Measurements from ENCODE around the gene LRP1B.
"Not testable (repeated sequence)": the region's sequence is repeated elsewhere in the genome, so short reads cannot be mapped to it uniquely, and the experiment has no call there.

Gene LRP1B

DNA sequence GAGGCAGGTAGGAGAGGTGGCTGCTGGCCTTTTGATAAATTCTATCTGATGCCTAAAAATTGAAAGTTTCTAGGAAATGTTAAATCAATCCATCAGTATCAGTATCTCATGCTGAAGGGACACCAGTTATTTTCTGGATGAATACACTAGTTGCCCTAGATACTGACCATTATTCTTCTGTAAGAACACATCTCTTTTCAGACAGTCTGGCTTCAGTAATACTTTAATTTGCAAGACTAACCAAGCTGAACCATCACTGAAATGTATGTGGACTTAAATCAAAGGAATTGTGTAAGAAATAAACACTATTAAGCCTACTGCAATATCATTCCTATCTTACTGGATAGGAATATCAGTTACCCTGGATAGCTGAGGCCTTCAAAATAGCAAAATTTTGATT lies 1546.3 kb downstream of the LRP1B start:
- no peak for DNase-seq (ENCODE audit: low spot score)
- FAIRE-seq: no peak

DNA sequence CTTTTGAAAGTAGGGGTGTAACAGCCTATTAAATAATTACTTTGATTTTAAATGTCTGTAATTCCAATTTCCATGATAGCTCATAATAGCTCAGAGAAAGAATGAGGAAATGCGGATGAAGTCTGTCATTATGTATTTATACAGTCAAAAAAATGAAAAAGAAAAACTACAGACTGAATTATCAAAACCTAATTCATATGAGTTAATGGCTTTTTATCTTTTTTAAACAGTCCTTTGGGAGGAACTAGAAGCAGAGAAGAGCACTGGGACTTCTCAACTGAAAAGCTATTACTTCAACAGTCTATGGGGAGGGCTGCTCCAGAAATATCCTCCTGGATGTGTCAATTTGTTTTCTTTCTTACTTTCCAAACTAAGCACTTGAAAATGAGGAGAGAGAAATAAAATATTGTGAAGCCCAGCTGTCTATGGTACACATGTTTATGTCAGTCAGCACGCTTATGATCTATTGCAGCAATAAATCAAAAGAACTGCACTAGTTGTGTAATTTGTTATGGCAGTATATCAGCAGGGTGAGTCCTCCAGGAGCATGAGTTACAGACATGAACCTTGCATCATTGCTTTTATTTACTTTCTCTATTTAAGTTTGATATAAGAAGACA lies 1550.2 kb downstream of the LRP1B start:
- FAIRE-seq (no peak), DNase-seq (ENCODE audit: low spot score) (no peak)

GRCh38 chr2:140577453-140577852 lies 1553.4 kb downstream of the LRP1B start:
- FAIRE-seq (no peak), DNase-seq (ENCODE audit: low spot score) (no peak)

DNA sequence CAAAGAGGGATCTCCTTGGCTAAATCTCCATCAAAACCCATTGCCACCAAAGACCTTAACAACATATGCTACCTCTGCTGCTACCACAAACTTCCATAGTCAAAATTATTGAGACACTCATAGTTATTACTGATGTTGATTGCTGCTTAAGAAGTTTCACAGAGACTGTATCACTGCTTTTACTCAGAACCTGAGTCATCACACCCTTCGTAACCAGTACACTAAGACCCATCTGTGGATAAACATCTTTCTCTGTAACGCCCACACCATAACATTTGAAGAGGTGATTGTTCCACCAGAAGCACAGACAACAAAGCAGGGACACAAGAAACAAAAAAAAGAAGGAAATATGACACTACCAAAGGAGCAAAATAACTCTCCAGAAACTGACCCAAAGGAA lies 1563.1 kb downstream of the LRP1B start:
- no peak for FAIRE-seq
- no peak for DNase-seq (ENCODE audit: low spot score)

DNA sequence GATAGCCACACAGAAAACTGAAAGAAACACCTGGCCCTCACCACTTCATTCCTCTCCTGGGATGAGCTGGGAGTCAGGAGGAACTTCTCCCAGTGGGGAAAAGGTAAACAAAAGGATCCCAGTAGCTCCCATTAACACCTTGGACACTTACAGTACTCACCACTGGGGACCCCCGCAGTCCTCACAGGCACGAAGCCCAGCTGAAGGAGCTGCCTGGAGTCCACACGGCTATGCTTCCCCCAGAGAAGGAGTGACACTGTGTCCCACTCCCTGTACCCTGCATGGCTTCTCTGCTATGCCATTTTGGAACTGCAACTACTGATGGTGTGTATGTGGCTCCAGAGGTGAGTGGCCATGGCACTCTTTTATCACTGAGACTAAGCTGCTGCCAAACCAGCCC lies 1565.1 kb downstream of the LRP1B start:
- DNase-seq (ENCODE audit: low spot score): no peak

DNA sequence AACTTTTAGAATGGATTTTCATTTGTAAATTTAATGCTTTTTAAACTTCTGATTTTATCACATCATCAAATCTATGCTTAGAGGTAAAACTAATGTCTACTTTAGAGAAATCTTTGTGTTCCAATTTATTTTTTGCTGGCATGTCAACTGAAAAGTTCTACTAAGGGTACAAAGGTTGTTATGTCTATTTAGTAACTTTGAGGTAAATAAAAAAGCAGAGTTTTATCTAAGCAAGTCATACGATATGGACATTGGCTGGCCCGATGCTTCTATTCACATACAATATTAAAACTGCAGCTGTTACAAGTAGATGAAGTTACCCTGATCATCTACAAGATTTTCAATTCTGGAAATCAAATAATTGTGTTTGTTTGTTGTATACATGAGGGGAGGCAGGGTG lies 1575.1 kb downstream of the LRP1B start:
- FAIRE-seq: no peak

More for the DNA sequence above, 1565.1 kb downstream of the LRP1B start:
- FAIRE-seq: no peak

DNA sequence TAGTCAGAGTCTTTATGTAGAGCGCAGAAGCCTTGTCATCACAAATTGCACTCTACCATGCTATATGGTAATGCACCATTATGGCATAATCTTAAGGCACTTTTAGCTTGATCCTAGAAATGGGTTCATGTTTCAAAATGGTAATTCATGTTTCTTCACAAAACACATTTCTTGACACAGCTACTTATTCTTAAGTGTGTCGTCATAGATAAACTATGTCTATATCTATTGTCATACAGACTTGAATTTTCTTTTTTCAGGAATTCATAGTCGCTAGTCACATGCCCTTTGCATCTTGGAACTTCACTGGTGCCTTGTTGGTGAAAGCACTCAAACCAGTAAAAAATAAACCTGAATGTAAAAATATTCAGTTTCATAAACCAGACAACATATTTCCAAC lies 1578.2 kb downstream of the LRP1B start:
- FAIRE-seq: no peak
- no peak for DNase-seq (ENCODE audit: low spot score)

More for the DNA sequence above, 1575.1 kb downstream of the LRP1B start:
- DNase-seq (ENCODE audit: low spot score): no peak

- DNase-seq (ENCODE audit: low spot score) (no peak), FAIRE-seq (no peak)
Measured at GRCh38 chr2:140551287-140551686, 1579.5 kb downstream of the LRP1B start.

DNA sequence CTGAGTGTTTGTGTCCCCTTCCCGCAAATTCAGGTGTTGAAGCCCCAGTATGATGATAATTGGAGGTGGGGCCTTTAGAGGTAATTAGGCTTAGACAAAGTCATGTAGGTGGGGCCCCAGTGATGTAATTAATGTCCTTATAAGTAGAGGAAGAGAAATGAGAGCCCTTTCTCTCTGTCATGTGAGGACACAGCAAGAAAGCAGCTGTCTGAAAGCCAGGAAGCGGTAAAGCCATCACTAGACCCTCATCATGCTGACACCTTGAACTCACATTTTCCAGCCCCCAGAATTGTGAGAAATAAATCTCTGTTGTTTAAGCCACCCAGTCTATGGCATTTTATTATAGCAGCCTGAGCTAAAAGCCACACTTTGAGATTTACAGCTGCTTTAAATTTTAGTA lies 1580.0 kb downstream of the LRP1B start:
- no peak for FAIRE-seq
- no peak for DNase-seq (ENCODE audit: low spot score)

DNA sequence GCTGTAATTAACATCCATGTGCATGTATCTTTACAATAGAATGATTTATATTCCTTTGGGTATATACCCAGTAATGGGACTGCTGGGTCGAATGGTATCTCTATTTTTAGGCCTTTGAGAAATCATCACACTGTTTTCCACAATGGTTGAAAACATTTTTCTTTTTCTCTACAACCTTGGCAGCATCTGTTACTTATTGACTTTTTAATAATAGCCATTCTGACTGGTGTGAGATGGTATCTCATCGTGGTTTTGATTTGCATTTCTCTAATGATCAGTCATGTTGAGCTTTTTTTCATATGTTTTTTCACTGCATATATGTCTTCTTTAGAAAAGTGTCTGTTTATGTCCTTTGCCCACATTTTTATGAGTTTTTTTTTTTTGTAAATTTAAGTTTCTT lies 1586.0 kb downstream of the LRP1B start:
- DNase-seq (ENCODE audit: low spot score); FAIRE-seq: not testable (repeated sequence)

DNA sequence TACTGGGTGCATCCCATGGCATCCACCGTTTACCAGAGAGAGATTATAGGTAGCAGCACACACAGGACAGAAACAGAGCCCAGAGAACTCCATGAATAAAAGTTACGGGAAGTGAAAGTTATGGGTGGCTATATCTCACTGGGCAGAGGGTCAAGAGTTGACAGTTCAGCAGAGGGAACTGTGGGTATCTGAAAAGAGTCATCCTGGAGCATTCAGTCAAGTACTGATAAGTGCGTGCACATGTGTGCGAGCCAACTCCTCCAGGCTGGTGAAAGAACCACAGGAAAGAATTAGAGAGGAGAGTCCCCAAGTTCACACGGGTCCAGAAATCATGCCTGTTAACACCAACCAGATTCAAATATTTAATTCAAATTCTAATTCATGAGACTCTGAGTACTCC lies 1588.2 kb downstream of the LRP1B start:
- DNase-seq (ENCODE audit: low spot score): no peak
- no peak for FAIRE-seq

- FAIRE-seq (no peak), DNase-seq (ENCODE audit: low spot score) (no peak)
Measured at GRCh38 chr2:140539242-140539875, 1591.5 kb downstream of the LRP1B start.

GRCh38 chr2:140529706-140530105 lies 1601.1 kb downstream of the LRP1B start:
- DNase-seq (ENCODE audit: low spot score) (no peak), FAIRE-seq (no peak)

DNA sequence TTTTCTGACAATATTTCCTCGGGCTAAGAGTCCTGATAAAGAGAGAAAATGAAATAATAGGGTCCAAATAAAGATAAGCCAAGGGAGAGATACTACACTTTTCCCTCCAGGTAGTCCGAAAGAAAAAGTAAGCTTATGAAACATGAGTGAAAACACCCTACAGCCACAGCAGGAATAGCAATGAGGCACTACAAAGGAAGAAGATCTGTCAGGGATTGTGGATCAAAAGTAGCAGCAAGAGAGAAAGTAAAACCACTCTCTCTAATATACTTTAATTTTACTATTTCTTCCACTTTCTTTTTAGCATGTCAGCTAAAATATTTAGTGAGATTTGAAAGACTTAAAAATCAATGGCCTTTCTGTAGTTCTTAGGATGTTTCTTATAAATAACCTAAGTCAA lies 1601.8 kb downstream of the LRP1B start:
- FAIRE-seq: no peak
- DNase-seq (ENCODE audit: low spot score): no peak

GRCh38 chr2:140526575-140526974 lies 1604.2 kb downstream of the LRP1B start:
- FAIRE-seq (peak; percentile 48), DNase-seq (ENCODE audit: low spot score) (peak; percentile 77)

DNA sequence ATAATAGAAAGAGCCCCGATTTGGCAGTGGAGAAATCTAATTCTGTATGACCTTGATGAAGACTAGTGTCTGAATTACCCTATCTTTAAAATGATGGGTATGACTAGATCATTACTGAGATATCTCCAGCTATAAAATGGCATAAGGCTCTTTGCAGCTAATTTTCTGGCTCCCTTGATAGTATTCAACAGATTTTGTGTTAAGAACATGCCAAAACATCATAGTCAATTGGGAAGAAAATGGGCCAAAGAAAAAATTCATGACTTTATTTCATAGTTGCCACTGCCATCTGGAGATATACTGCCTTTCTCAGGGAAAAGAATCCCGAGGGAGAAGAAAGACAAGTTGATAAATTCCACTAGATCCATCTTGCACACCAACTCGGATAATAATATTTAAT lies 1618.7 kb downstream of the LRP1B start:
- DNase-seq (ENCODE audit: low spot score): no peak
- no peak for FAIRE-seq

GRCh38 chr2:140509765-140510164 lies 1621.1 kb downstream of the LRP1B start:
- DNase-seq (ENCODE audit: low spot score) (no peak), FAIRE-seq (no peak)

- DNase-seq (ENCODE audit: low spot score): no peak
- no peak for FAIRE-seq
Measured at GRCh38 chr2:140508756-140509155, 1622.1 kb downstream of the LRP1B start.

DNA sequence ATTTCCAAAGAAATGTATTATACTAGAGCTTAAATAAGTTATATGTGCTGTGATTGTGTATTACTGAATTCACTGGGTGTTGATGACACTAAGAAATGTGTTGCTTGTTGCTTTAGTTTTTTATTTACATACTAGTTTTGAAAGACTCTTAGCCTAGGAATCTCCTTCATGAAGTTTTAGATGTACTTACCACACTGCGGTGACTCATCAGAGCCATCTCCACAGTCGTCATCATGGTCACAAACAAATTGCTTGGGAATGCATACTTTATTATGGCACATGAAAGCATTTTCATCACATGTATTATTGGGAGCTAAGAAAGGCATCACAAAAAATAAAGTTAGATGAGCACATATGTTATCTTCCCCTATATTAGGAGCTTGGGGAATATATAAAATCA lies 1624.2 kb downstream of the LRP1B start:
- no peak for FAIRE-seq
- DNase-seq (ENCODE audit: low spot score): peak; percentile 28

- FAIRE-seq (no peak), DNase-seq (ENCODE audit: low spot score) (no peak)
Measured at GRCh38 chr2:140504601-140505000, 1626.2 kb downstream of the LRP1B start.

DNA sequence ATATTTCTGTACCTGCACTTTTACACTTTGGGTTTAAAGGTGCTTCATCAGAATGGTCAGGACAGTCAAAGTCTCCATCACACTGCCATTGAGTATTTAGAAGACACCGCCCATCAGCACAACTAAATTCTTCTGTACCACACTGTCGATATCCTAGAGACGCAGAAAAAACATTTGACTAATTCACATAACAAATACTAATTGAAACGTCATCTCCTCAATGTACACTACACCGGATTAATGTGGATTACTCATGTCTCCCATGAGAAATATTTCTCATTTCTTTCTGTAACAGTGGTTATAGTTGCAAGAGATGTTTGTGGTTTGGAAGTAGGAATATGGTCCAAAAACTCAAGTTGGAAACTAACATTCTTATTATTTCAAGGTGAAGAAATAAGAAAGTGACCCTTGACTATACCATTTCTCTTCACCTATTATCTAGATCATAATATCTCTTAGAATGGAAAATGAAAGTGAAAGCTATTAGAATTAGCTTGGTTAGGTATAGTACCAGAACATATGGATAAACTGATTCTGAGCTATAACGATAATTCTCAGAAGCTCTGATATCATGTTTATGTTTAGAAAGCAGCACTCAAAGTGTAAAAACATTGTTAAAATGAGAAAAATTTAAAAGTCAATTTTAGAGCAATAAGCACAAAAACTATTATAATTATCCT lies 1627.7 kb downstream of the LRP1B start:
- DNase-seq (ENCODE audit: low spot score): peak; percentile 37

DNA sequence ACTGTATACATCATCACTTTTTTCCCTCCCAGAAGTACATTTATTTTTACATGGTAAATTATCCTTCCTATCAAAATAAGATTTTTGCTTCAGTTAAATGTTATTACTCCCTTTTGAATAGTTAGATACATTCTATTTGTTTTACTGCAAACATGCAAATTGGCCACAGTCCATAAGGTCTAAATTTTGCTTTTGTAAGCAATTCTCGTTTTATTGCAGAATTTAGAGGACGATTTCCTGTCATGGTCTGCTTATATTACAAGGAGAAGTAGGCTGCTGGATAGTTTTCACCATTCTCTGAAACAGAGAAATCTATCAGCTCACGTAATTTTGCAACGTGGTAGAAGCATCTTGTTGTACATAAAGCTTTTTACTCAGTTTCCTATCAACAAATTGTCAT lies 1632.5 kb downstream of the LRP1B start:
- FAIRE-seq (no peak), DNase-seq (ENCODE audit: low spot score) (no peak)

More for the DNA sequence above, 1627.7 kb downstream of the LRP1B start:
- no peak for FAIRE-seq

GRCh38 chr2:140496714-140497113 lies 1634.1 kb downstream of the LRP1B start:
- no peak for FAIRE-seq

More at GRCh38 chr2:140496714-140497113, 1634.1 kb downstream of the LRP1B start:
- DNase-seq (ENCODE audit: low spot score): no peak
